Mucosa of stomach (tissue), 1 donor: ENCODE results near the gene PCDH19.

Experiments used
- H3K27me3 ChIP-seq: one replicate; pipeline ENCODE4 v1.7.0; 2013; ENCODE audit warnings: mild to moderate bottlenecking, low read length; ENCODE audit not compliant: control insufficient read depth, insufficient read depth
- H3K36me3 ChIP-seq: one replicate; pipeline ENCODE4 v1.7.0; 2013; ENCODE audit warnings: low read length; ENCODE audit not compliant: control insufficient read depth, insufficient read depth
- H3K4me1 ChIP-seq: one replicate; pipeline ENCODE4 v1.7.0; 2013; ENCODE audit warnings: mild to moderate bottlenecking, low read length; ENCODE audit not compliant: control insufficient read depth, insufficient read depth
- H3K4me3 ChIP-seq: one replicate; pipeline ENCODE4 v1.7.0; 2013; ENCODE audit warnings: low read length
- H3K9ac ChIP-seq: one replicate; pipeline ENCODE4 v1.7.0; 2013; ENCODE audit warnings: mild to moderate bottlenecking, low read length, moderate library complexity
- H3K9me3 ChIP-seq: one replicate; pipeline ENCODE4 v1.7.0; 2013; ENCODE audit warnings: mild to moderate bottlenecking, low read length, moderate library complexity; ENCODE audit not compliant: control insufficient read depth
- donor health status: Pancreatic carcinoma.

Gene PCDH19

DNA sequence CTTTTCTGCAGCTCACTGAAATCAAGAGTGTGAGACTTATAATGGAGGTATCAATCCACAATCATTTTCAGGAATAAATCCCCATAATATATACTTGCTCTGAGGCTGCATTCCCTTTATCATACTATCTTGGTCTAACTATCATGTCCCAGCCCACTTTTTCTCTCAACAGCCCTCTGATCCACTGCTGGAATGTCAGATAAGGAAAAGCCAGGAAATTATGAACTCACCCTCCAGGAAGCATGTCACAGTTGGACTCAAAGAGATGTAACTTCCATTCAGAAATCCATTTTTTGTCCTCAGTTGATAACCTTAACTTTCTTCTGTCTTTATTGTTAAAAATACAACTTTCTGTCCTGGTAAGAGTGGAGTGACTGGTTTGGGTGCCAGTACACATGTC, 144.9 kb downstream of the PCDH19 start:
- Histone ChIP-seq H3K36me3 (no peaks in the 10 kb centered on the region), H3K9ac (no peak overlapping the region), H3K4me3 (no peak overlapping the region), H3K9me3 (no peaks in the 10 kb centered on the region), H3K4me1 (no peaks in the 10 kb centered on the region), H3K27me3 (no peaks in the 10 kb centered on the region)

GRCh38 chrX:100264200-100264599, 145.9 kb downstream of the PCDH19 start:
- Histone ChIP-seq H3K4me3 (no peak overlapping the region), H3K9ac (no peak overlapping the region), H3K9me3 (no peaks in the 10 kb centered on the region), H3K36me3 (no peaks in the 10 kb centered on the region), H3K27me3 (no peaks in the 10 kb centered on the region), H3K4me1 (no peaks in the 10 kb centered on the region)

GRCh38 chrX:100263650-100264049, 146.4 kb downstream of the PCDH19 start:
- no peak overlapping the region for H3K4me3 ChIP-seq
- H3K36me3 ChIP-seq: no peaks in the 10 kb centered on the region
- H3K4me1 ChIP-seq: no peaks in the 10 kb centered on the region
- H3K9ac ChIP-seq: no peak overlapping the region
- H3K9me3 ChIP-seq: no peaks in the 10 kb centered on the region
- no peaks in the 10 kb centered on the region for H3K27me3 ChIP-seq

DNA sequence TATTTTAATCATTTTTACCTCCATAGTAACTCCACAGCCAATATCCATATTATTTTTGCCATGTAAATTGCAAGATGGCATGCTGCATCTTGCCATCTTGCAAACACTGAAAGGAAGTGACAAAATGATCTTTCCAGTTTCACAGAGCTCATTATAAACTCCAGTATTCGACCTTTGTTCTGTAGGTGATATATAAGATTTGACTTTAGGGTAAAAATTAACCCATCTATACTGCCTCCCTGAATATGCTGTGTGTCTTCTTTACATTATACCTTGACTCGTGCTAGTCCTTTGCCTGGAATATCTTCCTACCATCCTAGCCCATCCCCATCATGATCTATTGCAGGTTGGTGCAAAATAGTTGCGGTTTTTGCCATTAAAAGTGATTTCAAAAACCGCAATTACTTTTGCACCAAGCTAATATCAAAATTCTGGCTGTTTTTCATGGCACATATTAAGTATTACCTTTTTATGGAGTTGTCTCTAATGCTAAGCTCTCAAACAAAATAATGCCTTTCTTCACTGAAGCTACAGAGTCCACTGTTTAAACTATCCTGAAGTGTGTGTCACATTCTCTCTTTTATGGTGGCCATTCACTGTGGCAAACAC, 161.1 kb downstream of the PCDH19 start:
- Histone ChIP-seq H3K27me3 (no peaks in the 10 kb centered on the region), H3K9ac (no peak overlapping the region), H3K36me3 (no peaks in the 10 kb centered on the region), H3K4me1 (no peaks in the 10 kb centered on the region), H3K9me3 (no peaks in the 10 kb centered on the region), H3K4me3 (no peak overlapping the region)

DNA sequence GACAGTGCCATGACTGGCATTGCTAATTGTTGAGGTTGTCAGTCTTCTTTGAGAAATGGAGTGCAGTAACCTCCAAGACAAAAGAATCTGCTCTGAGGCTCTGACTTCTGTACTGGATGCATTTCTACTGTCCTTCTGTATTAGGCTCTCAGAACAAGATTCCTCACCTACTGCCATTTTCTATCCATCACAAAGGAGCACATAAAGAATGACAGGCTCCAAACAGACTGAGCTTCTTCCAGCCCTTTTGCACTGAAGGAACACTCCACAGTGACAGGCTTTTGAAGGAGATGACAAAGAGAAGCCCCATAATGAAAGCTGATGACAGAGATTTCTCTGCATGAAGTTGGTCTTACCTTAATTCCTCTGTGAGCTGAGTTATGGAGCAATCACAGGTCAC, 162.2 kb downstream of the PCDH19 start:
- H3K9me3 ChIP-seq: no peaks in the 10 kb centered on the region
- no peaks in the 10 kb centered on the region for H3K4me1 ChIP-seq
- H3K4me3 ChIP-seq: no peak overlapping the region
- H3K36me3 ChIP-seq: no peaks in the 10 kb centered on the region
- H3K9ac ChIP-seq: no peak overlapping the region
- no peaks in the 10 kb centered on the region for H3K27me3 ChIP-seq

- Histone ChIP-seq H3K9me3 (no peaks in the 10 kb centered on the region), H3K4me3 (no peak overlapping the region), H3K9ac (no peak overlapping the region), H3K27me3 (no peaks in the 10 kb centered on the region), H3K36me3 (no peaks in the 10 kb centered on the region), H3K4me1 (no peaks in the 10 kb centered on the region)
These were observed 165.4 kb downstream of the PCDH19 start for GRCh38 chrX:100244681-100245080.
